ENCODE measurements around the gene ACTN2. TPM values are rescaled to one million over a fixed set of nuclear protein-coding genes. Genes with fewer than 3 reads are reported as not detected.
A peak's percentile ranks its signal among the peaks of the same experiment; 100 is the strongest.

ACTN2 gene
- total and polyA plus RNA-seq, 4 donors = 0.81 to 6.6 (median 3.0) TPM

DNA sequence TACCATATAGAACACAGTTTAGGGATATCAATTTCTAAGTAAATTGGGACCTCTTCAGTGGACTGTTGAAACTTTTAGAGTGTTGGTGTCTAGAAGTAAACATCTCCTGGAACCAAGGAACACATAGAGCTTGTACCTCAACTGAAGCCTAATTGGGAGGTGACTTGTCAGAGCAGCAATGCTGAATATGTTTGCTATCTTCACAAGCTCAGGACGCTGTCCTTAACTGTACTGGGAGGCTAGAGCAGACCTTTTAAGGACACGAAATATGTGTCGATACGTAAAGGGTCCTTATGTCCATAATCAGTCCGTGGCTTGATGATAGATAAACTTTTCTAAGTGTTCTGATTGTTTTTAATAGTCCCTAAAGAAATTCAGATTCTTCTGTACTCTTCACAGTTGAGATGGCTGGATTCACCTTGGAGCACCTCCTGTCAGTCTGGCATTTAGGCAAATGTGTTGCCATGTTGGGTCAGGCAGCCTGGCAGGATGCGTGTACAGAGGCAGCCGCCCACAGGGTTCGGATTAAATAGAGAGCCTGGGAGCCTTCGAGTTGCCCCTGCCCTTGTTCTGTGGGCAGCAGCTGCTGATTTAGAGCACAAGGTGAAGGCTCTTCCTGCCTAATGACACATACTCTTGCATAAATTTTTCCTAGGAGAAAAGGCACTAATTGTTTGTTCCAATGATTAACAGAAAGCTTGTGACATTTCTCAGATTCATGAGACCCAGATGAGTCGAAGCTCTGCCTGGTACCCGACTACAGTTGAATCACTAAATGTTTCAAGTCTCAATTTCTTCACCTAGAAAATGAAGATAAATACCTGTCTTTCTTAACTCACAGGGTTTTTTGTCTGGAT, 3.6 kb downstream of the ACTN2 start:
- H3K4me3 ChIP-seq = no peak overlapping the region
- peaks cover 3 to 24% (median 17%) of the 10 kb centered on the region in 3 donors for H3K27me3 ChIP-seq (ENCODE audit: control insufficient read depth in 3 of 3, insufficient read depth in 3 of 3, low read length in 2 of 3)
- H3K36me3 ChIP-seq (ENCODE audit: control insufficient read depth in 4 of 4, insufficient read depth in 4 of 4, low read length in 4 of 4) = no peaks in the 10 kb centered on the region
- TF ChIP-seq, protein P1, sequence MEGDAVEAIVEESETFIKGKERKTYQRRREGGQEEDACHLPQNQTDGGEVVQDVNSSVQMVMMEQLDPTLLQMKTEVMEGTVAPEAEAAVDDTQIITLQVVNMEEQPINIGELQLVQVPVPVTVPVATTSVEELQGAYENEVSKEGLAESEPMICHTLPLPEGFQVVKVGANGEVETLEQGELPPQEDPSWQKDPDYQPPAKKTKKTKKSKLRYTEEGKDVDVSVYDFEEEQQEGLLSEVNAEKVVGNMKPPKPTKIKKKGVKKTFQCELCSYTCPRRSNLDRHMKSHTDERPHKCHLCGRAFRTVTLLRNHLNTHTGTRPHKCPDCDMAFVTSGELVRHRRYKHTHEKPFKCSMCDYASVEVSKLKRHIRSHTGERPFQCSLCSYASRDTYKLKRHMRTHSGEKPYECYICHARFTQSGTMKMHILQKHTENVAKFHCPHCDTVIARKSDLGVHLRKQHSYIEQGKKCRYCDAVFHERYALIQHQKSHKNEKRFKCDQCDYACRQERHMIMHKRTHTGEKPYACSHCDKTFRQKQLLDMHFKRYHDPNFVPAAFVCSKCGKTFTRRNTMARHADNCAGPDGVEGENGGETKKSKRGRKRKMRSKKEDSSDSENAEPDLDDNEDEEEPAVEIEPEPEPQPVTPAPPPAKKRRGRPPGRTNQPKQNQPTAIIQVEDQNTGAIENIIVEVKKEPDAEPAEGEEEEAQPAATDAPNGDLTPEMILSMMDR (IDR thresholded peaks at IDR 0.05; ENCODE audit: control extremely low read depth, extremely low read depth) = no peak
- ATAC-seq (ENCODE audit: insufficient read depth, low FRiP score) (no peak), DNase-seq (no peak)
- peaks cover 0 to 2% (median 0%) of the 10 kb centered on the region in 4 donors for H3K9me3 ChIP-seq (ENCODE audit: control insufficient read depth in 4 of 4, insufficient read depth in 3 of 4, low read length in 3 of 4)
- no peak overlapping the region for H3K9ac ChIP-seq (ENCODE audit: insufficient read depth in 1 of 2, low read length in 2 of 2)
- peaks cover 0 to 8% (median 8%) of the 10 kb centered on the region in 5 donors for H3K4me1 ChIP-seq (ENCODE audit: control insufficient read depth in 5 of 5, insufficient read depth in 5 of 5, low read length in 5 of 5)
- H3K27ac ChIP-seq (ENCODE audit: low read depth in 1 of 2, low read length in 1 of 2) = peak overlapping the region in 1 of 2 donors; percentile 79
- 76 to 85% methylated on average over 11 of the region's 11 CpGs for WGBS, 2 donors

DNA sequence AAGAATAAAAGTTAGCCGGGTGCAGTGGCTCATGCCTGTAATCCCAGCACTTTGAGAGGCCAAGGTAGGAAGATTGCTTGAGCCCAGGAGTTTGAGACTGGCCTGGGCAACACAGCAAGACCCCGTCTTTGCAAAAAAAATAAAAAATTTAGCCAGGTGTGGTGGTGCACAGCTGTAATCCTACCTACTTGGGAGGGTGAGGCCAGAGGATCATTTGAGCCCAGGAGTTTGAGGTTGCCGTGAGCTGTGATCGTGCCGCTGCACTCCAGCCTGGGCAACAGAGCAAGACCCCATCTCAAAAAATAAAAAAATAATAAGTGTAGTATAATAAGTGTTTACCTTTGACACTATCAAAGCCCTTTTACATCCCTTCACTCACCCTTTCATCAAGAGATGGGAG, 5.0 kb downstream of the ACTN2 start:
- no peak overlapping the region for H3K4me3 ChIP-seq
- H3K4me1 ChIP-seq (ENCODE audit: control insufficient read depth in 5 of 5, insufficient read depth in 5 of 5, low read length in 5 of 5) = peaks cover 0 to 8% (median 8%) of the 10 kb centered on the region in 5 donors
- no peaks in the 10 kb centered on the region for H3K36me3 ChIP-seq (ENCODE audit: control insufficient read depth in 4 of 4, insufficient read depth in 4 of 4, low read length in 4 of 4)
- peaks cover 0 to 2% (median 0%) of the 10 kb centered on the region in 4 donors for H3K9me3 ChIP-seq (ENCODE audit: control insufficient read depth in 4 of 4, insufficient read depth in 3 of 4, low read length in 3 of 4)
- DNase-seq = no peak
- ATAC-seq (ENCODE audit: insufficient read depth, low FRiP score) = no peak
- H3K27ac ChIP-seq (ENCODE audit: low read depth in 1 of 2, low read length in 1 of 2) = peak overlapping the region in 1 of 2 donors; percentile 79
- 87 to 88% methylated on average over 5 of the region's 5 CpGs for WGBS, 2 donors
- H3K27me3 ChIP-seq (ENCODE audit: control insufficient read depth in 3 of 3, insufficient read depth in 3 of 3, low read length in 2 of 3) = peaks cover 3 to 24% (median 17%) of the 10 kb centered on the region in 3 donors
- H3K9ac ChIP-seq (ENCODE audit: insufficient read depth in 1 of 2, low read length in 2 of 2) = no peak overlapping the region
- TF ChIP-seq, protein P1 (IDR thresholded peaks at IDR 0.05; ENCODE audit: control extremely low read depth, extremely low read depth) = no peak

DNA sequence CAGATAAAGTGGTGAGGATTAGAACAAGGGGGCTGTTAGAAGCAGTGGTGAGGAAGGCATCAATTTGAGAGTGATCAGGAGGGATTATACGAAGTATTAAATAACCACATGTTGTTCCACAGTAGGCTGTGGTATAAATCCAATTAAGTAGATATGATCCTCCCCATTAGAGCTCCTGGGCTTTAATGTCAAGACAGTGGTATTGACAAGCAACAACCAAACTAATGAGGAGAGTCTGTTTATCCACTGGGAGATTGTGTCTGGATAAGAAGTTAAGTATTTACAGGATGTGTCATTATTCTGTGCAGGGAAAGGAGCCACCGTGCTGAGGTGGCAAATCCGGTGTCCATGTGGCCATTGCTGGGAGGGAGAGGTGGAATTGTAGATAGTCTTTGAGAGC, 5.8 kb downstream of the ACTN2 start:
- H3K9ac ChIP-seq (ENCODE audit: insufficient read depth in 1 of 2, low read length in 2 of 2) = no peak overlapping the region

More for the DNA sequence above, 5.8 kb downstream of the ACTN2 start:
- Histone ChIP-seq H3K9me3 (ENCODE audit: control insufficient read depth in 4 of 4, insufficient read depth in 3 of 4, low read length in 3 of 4) (peaks cover 0 to 2% (median 0%) of the 10 kb centered on the region in 4 donors), H3K27ac (ENCODE audit: low read depth in 1 of 2, low read length in 1 of 2) (peak overlapping the region in 1 of 2 donors; percentile 79), H3K4me1 (ENCODE audit: control insufficient read depth in 5 of 5, insufficient read depth in 5 of 5, low read length in 5 of 5) (peaks cover 0 to 8% (median 1%) of the 10 kb centered on the region in 5 donors), H3K4me3 (no peak overlapping the region), H3K36me3 (ENCODE audit: control insufficient read depth in 4 of 4, insufficient read depth in 4 of 4, low read length in 4 of 4) (no peaks in the 10 kb centered on the region), H3K27me3 (ENCODE audit: control insufficient read depth in 3 of 3, insufficient read depth in 3 of 3, low read length in 2 of 3) (peaks cover 3 to 20% (median 14%) of the 10 kb centered on the region in 3 donors)
- WGBS, 2 donors = 57 to 71% methylated on average over 3 of the region's 3 CpGs
- ATAC-seq (ENCODE audit: insufficient read depth, low FRiP score) = no peak
- DNase-seq = no peak
- TF ChIP-seq, protein P1 (IDR thresholded peaks at IDR 0.05; ENCODE audit: control extremely low read depth, extremely low read depth) = no peak
